GM21737 (cell line): ENCODE measurements around the gene PRDX3.
"Not testable (repeated sequence)": the region's sequence is repeated elsewhere in the genome, so short reads cannot be mapped to it uniquely, and the experiment has no call there.

Source experiments
- ATAC-seq: cut with Tn5 transposase; IDR thresholded peaks from one replicate; pipeline ENCODE4 v1.9.1; 2021; ENCODE audit warnings: mild to moderate bottlenecking, moderate library complexity; ENCODE audit not compliant: unreplicated experiment

Gene PRDX3

GRCh38 chr10:119165171-119166117, 13.2 kb downstream of the PRDX3 start, which contains the start of gene SFXN4:
SFXN4 (minus strand) TSS chr10:119165714; CDS start chr10:119165647, 67 bp downstream.
- ATAC-seq = peak; percentile 90

DNA sequence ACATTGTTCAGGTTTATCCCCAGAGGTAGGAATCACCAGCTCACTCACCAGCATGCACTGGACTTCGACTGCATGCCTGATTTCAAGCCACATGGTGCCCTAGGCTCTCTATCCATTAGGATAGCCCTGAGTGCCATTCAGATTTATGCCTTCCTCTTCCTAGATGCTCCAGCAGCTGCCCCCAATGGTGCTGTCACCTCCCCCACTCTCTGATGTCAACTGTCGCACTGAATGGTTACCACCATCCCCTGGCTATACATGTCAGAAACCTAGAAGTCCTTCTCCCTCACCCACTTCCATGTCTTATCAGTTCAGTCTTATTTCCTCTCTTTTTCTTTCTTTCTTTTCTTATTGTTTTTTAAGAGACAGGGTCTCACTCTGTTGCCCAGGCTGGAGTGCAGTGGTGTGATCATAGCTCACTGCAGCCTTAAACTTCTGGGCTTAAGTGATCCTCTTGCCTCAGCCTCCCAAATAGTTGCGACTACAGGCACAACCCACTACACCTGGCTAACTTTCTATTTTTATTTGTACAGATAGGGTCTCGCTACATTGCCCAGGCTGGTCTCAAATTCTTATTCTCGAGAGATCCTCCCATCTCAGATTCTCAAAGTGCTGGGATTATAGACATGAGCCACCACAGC, 16.0 kb downstream of the PRDX3 start:
- no peak for ATAC-seq

- no peak for ATAC-seq
Measured at GRCh38 chr10:119161680-119162451, 16.7 kb downstream of the PRDX3 start.

GRCh38 chr10:119159332-119159731, 19.3 kb downstream of the PRDX3 start:
- no peak for ATAC-seq

DNA sequence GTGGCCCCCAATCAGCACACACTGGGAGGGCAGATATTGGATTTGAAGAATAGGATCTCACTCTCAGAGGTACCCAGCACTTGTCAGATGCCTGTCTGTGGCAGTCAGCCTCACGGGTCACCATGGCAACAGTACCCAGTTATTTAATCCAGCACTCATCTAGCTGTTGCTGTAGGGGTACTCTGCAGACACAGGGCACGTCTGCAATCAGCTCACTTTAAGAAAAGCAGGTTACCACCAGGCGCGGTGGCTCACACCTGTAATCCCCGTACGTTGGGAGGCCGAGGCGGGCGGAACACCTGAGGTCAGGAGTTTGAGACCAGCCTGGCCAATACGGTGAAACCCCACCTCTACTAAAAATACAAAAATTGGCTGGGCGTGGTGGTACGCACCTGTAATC, 25.0 kb downstream of the PRDX3 start:
- no peak for ATAC-seq

DNA sequence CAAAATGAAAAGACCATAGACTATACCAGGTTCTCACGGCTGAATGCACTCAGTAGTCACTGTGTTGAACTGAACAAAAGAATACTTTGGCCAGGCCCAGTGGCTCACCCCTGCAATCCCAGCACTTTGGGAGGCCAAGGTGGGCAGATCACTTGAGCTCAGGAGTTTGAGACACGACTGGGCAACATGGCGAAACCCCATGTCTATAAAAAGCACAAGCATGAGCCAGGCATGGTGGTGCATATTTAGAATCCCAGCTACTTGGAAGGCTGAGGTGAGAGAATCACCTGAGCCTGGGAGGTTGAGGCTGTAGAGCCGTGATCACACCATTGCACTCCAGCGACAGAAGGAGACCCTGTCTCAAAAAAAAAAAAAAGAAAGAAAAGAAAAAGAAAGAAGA, 25.6 kb downstream of the PRDX3 start:
- ATAC-seq = no peak

DNA sequence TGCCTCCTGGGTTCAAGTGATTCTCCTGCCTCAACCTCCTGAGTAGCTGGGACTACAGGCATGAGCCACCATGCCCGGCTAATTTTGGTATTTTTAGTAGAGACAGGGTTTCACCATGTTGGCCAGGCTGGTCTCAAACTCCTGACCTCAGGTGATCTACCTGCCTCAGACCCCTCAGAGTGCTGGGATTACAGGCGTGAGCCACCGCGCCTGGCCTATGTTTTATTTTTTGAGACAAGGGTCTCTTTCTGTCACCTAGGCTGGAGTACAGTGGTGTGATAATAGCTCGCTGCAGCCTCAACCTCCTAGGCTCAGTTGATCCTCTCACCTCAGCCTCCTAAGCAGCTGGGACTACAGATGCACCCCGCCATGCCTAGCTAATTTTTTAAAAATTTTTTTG, 27.0 kb downstream of the PRDX3 start:
- not testable (repeated sequence) for ATAC-seq

DNA sequence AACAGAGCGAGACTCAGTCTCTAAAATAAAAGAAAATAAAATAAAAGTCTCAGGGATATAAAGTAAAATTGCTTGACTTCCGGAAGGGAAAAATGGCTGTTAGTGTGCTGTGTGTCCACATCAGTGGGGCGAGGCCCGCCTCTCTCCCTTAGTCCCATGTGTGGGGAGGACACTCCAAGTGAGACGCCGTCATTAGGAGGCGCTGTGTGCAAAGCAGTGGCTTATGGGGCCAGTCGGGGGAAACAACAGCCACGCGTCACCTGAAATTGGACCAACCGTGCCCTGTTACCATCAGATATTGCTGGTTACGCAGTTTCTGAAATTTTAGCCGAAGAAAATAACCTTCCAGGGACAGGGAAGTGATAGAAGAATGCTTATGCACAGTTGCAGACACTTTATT, 28.9 kb downstream of the PRDX3 start:
- ATAC-seq = no peak

DNA sequence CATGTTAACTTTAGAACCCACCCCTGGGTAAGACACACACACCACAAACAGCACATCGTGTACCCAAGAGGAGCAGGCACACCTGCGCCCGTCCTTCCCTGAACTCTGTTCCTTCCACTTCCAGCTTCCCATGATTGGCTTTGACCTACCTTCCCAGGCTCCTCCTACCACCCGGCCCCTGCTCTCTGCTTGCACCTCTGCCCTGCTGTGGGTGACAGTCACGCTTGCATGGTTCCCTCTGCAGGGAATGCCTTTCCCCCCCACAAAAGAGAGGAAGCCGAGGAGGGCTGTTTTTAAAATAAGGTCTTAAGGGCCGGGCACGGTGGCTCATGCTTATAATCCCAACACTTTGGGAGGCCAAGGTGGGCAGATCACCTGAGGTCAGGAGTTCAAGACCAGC, 29.5 kb downstream of the PRDX3 start:
- ATAC-seq = no peak

DNA sequence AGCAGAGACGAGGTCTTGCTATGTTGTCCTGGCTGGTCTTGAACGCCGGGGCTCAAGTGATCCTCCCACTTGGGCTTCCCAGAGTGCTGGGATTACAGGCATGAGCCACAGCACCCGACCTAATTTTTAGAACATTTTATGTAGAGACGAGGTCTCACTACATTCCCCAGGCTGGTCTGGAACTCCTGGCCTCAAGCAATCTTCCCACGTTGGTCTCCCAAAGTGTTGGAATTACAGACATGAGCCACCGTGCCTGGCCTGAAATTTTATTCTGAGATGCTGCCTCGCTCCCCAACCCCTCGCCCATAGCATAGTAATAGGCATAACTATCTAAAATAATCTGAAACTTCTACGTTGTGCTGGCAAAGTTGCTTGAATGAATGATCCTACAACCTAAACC, 35.0 kb downstream of the PRDX3 start:
- no peak for ATAC-seq

GRCh38 chr10:119140603-119141245, 37.9 kb downstream of the PRDX3 start:
- no peak for ATAC-seq

GRCh38 chr10:119139464-119140067, 39.0 kb downstream of the PRDX3 start:
- ATAC-seq = no peak

DNA sequence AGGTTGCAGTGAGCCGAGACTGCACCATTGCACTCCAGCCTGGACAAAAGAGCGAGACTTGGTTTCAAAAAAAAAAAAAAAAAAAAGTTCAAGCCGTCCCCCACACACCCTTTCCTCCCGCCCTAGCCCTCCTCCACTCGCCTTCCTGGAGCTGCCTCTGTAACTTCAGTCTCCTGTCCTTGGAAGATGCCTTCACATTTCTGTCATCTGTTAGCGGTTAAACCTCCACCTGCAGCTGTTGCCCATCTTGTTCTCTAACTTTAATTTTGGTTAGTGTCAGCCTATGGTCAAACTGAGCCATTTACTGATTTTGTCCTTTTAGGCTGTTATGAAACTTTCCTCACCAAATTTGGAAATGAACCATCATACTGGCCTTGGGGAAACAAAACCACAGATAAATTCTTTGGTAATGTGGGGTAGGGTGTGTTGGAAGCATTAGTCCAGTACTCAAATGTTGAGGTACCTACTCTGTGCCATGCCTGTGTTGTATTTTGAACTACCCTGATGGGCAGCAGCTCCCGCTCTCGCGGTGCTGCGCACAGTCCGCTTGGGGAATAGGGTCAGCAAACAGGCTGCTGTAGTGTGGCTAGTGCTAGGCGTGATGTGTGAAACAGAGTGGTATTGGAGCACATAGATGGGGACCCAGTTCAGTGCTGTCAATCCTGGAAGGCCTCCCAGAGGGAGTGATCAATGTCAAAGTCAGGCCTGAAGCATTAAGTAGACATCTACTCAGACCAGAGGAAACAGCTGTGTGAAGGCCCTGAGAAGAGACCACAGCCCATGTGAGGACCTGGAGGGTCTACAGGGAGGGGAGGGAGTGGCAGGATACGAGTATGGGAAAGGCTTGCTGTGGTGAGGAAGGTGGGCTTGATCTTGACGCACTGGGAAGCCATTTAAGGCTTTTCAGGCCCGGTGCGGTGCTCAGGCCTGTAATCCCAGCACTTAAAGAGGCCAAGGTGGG, 40.0 kb downstream of the PRDX3 start:
- ATAC-seq = no peak

DNA sequence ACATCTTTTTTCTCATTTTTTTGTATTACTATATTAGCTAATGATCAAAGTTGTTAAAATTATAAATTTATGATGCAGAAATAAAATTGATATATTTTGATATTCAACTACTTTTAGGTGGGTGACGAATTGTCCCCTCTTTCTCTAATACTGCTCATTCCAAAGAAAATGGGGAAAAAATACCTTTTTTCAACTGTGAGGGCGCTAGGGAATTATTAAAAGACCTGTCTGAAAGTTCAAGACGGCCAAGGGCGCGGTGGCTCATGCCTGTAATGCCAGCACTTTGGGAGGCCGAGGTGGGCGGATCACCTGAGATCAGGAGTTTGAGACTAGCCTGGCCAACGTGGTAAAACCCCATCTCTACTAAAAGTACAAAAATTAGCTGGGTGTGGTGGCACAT, 40.7 kb downstream of the PRDX3 start:
- ATAC-seq = not testable (repeated sequence)

GRCh38 chr10:119136084-119136483, 42.5 kb downstream of the PRDX3 start:
- no peak for ATAC-seq

DNA sequence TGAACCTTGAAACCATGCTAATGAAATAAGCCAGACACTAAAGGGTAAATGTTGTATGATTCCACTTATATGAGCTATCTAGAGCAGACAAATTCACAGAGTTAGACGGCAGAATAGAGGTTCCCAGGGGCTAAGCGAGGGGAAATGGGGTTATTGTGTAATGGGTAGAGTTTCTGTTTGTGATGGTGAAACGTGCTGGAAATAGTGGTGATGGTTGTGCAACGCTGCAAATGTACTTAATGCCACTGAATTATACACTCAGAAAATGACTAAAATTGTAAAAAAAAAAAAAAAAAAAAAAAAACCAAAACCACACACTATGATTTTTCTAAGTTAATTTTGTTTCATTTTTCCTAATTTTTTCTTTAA, 43.1 kb downstream of the PRDX3 start:
- ATAC-seq = no peak

- ATAC-seq = no peak
Measured at GRCh38 chr10:119133949-119134348, 44.7 kb downstream of the PRDX3 start.

- no peak for ATAC-seq
Measured at GRCh38 chr10:119132521-119133345, 45.9 kb downstream of the PRDX3 start.
